GM18951 (cell line): ENCODE results near the gene DSP.

Experiments used
- POLR2A ChIP-seq: IDR thresholded peaks from 4 replicates; pipeline ENCODE4 v1.6.1; 2011; ENCODE audit warnings: mild to moderate bottlenecking; ENCODE audit not compliant: insufficient read length, insufficient read depth; ENCODE audit errors: extremely low read depth
- in situ Hi-C: fragments of 300-500 bp; cut with MboI; formaldehyde crosslinking; loops from one replicate; pipeline ENCODE4 v1.12.0; 2022; ENCODE audit warnings: low sequenced_read_pairs, mixed read lengths, inconsistent platforms; ENCODE audit not compliant: unreplicated experiment

The DSP gene

GRCh38 chr6:7559196-7559595 is 17.7 kb downstream of the DSP start:
- TF ChIP-seq POLR2A: no peak
- in situ Hi-C loops: no loop called here

- in situ Hi-C loops: no loop called here
- no peak for TF ChIP-seq POLR2A
Observed at GRCh38 chr6:7559651-7560385, 18.3 kb downstream of the DSP start.

- in situ Hi-C loops: no loop called here
Observed at GRCh38 chr6:7561153-7561964, 19.9 kb downstream of the DSP start.

GRCh38 chr6:7562769-7563168 is 21.3 kb downstream of the DSP start:
- in situ Hi-C loops: no loop called here

More at GRCh38 chr6:7561153-7561964, 19.9 kb downstream of the DSP start:
- no peak for TF ChIP-seq POLR2A

GRCh38 chr6:7566107-7566506 is 24.6 kb downstream of the DSP start:
- no peak for TF ChIP-seq POLR2A
- in situ Hi-C loops: no loop called here

More at GRCh38 chr6:7562769-7563168, 21.3 kb downstream of the DSP start:
- no peak for TF ChIP-seq POLR2A

- in situ Hi-C loops: no loop called here
- no peak for TF ChIP-seq POLR2A
Observed at GRCh38 chr6:7566617-7567173, 25.2 kb downstream of the DSP start.

- TF ChIP-seq POLR2A: no peak
- in situ Hi-C loops: no loop called here
Observed at GRCh38 chr6:7568021-7568420, 26.6 kb downstream of the DSP start.

- no peak for TF ChIP-seq POLR2A
- in situ Hi-C loops: no loop called here
Observed at GRCh38 chr6:7569082-7569481, 27.6 kb downstream of the DSP start.

GRCh38 chr6:7572213-7572943 is 30.9 kb downstream of the DSP start:
- in situ Hi-C loops: no loop called here

GRCh38 chr6:7574500-7574899 is 33.0 kb downstream of the DSP start:
- in situ Hi-C loops: no loop called here
- no peak for TF ChIP-seq POLR2A

More at GRCh38 chr6:7572213-7572943, 30.9 kb downstream of the DSP start:
- TF ChIP-seq POLR2A: no peak

- in situ Hi-C loops: no loop called here
- no peak for TF ChIP-seq POLR2A
Observed at GRCh38 chr6:7578516-7578915, 37.0 kb downstream of the DSP start.

GRCh38 chr6:7578931-7579330 is 37.5 kb downstream of the DSP start:
- in situ Hi-C loops: no loop called here
- TF ChIP-seq POLR2A: no peak

- no peak for TF ChIP-seq POLR2A
- in situ Hi-C loops: no loop called here
Observed at GRCh38 chr6:7579851-7580250, 38.4 kb downstream of the DSP start.
